Activated T-cell treated with anti-CD3 and anti-CD28 coated beads, Interleukin-2, amount 50 U/mL, for 24 hours (primary cell): Measurements from ENCODE around the gene HRAS.

Experiments
- DNase-seq: peaks from one replicate; pipeline ENCODE4 v3.0.0-alpha.2; 2020
- H3K27ac Mint-ChIP-seq: 2 replicates; pipeline ENCODE4 v1.8.0; 2020; ENCODE audit warnings: mild to moderate bottlenecking, mixed read lengths
- H3K27me3 Mint-ChIP-seq: 2 replicates; pipeline ENCODE4 v1.8.0; 2020; ENCODE audit warnings: mixed read lengths
- H3K36me3 Mint-ChIP-seq: 2 replicates; pipeline ENCODE4 v1.8.0; 2020; ENCODE audit warnings: low read depth, mixed read lengths
- H3K4me1 Mint-ChIP-seq: 2 replicates; pipeline ENCODE4 v1.8.0; 2020; ENCODE audit warnings: low read depth, mixed read lengths
- H3K4me3 Mint-ChIP-seq: 2 replicates; pipeline ENCODE4 v1.8.0; 2020; ENCODE audit warnings: mild to moderate bottlenecking, moderate library complexity, mixed read lengths
- H3K9me3 Mint-ChIP-seq: 2 replicates; pipeline ENCODE4 v1.8.0; 2020; ENCODE audit warnings: mixed read lengths

HRAS gene

DNA sequence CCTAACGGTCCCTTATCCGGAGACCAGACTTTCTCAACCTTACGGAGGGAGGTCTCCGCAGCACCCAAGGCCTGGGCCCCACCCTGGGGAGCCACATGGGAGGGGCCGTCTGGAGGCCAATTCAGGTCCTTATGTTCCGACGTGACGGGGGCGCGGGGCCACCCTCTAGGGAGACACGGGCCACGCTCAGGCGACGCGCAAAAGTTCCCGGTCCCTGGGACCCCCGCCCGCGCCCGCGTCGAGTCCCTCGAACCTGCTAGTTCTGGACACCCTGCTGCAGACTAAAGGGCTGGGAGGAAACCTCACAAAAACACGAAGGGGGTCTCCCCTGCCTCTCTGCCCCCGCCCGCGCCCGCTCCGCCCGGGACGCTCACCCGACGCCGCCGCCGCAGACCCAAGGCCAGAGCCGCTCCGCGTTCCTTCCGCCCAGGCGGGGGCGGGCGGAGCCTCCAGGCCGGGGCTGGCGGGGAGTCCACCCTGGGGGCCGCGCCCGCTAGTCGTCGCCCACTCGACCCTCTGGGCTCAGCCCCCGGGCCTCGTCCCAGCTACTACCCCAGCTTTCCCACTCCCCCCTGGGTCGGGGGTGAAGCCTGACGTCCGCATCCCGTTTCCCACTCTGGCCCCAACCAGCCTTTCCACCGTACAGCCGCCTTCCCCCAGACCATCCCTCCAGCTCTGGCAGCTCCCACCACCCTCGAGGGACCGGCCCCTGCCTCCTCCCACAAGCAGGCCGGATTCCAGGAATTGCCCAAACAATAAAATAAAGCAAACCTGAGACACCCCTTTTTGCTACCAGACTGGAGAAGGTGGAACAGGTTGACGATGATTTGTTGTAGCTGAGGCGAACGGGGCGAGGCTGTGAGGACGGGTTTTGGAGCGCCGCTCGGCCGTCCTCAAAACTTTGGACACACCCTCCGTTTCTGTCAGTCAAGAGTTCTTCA lies 31.1 kb downstream of the HRAS start:
- peaks cover 69% of the 10 kb centered on the region for H3K36me3 Mint-ChIP-seq
- no peak for DNase-seq

GRCh38 chr11:503179-503981 lies 32.0 kb downstream of the HRAS start:
- no peak for DNase-seq
- H3K27ac Mint-ChIP-seq, result peak overlapping the region; percentile 86

More for the DNA sequence above, 31.1 kb downstream of the HRAS start:
- Mint-ChIP-seq H3K9me3 (no peaks in the 10 kb centered on the region), H3K4me1 (peaks cover 35% of the 10 kb centered on the region), H3K27ac (peak overlapping the region; percentile 100), H3K27me3 (no peaks in the 10 kb centered on the region), H3K4me3 (peak overlapping the region; percentile 98)

GRCh38 chr11:502288-503178 lies 32.8 kb downstream of the HRAS start:
- peak overlapping the region; percentile 35 for H3K4me3 Mint-ChIP-seq
- H3K4me1 Mint-ChIP-seq, result peaks cover 26% of the 10 kb centered on the region
- no peak for DNase-seq
- H3K27me3 Mint-ChIP-seq, result no peaks in the 10 kb centered on the region
- H3K36me3 Mint-ChIP-seq, result peaks cover 70% of the 10 kb centered on the region
- H3K9me3 Mint-ChIP-seq, result no peaks in the 10 kb centered on the region
- H3K27ac Mint-ChIP-seq, result peak overlapping the region; percentile 71

More at GRCh38 chr11:503179-503981, 32.0 kb downstream of the HRAS start:
- Mint-ChIP-seq H3K36me3 (peaks cover 69% of the 10 kb centered on the region), H3K9me3 (no peaks in the 10 kb centered on the region), H3K4me3 (peak overlapping the region; percentile 98), H3K27me3 (no peaks in the 10 kb centered on the region), H3K4me1 (peaks cover 32% of the 10 kb centered on the region)

DNA sequence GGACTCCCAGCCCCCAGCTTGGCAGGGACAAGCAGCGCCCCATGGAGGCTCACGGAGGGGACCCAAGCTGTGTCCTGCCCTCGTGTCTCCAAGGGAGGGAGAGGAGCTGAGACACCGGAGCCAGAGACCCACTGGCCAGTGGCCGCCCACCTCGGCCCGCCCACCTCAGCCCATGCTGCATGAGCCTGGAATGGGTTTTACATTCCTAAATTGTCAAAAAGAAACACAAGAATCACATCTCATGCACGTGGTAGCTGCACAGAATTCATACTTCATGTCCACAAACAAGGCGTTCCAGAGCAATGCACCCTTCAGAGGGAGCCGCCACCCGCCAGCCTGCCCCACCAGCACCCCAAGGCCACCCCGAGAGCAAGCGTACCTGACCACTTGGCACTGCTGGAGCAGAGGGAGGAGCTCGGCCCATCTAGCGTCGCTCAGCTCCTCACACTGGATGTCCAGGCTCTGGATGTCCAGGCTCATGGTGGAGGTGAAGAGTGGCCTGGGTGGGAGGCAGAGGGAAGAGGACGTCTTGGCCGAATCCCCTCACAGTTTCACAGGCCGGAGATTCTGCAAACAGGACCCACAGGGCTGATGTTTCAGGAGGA lies 33.6 kb downstream of the HRAS start:
- DNase-seq, result no peak
- peak overlapping the region; percentile 63 for H3K27ac Mint-ChIP-seq
- H3K4me3 Mint-ChIP-seq, result no peak overlapping the region
- H3K9me3 Mint-ChIP-seq, result no peaks in the 10 kb centered on the region
- H3K27me3 Mint-ChIP-seq, result no peaks in the 10 kb centered on the region
- peaks cover 31% of the 10 kb centered on the region for H3K4me1 Mint-ChIP-seq
- peaks cover 78% of the 10 kb centered on the region for H3K36me3 Mint-ChIP-seq

DNA sequence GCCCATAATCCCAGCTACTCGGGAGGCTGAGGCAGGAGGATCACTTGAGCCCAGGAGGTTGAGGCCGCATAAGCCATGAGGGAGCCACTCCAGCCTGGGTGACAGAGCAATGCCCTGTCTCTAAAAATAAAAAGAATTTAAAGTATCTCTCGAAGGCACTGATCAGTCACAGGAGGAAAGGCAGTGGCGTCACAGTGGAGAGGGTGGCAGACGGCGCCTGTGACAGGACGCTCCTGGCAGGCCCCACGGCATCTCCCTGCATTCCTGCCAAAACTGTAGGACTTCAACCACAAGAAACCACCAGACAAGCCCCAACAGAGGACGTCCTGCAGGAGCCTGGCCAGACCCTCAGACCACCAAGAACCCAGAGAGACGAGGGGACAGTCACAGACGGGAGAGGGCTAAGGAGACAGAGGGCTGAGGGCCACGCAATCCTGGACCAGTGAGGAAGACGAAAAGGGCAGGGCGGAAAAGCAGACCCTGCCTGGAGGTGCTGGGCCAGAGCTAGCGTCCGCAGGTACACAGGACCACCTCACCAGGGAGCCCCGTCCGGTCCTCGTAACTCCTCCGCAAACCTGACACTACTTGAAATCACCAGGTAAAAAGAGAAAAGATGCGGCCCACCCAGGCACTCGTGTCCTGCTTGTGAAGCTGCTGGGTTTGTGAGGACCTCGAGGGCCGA lies 34.2 kb downstream of the HRAS start:
- Mint-ChIP-seq H3K9me3 (no peaks in the 10 kb centered on the region), H3K27ac (peak overlapping the region; percentile 16), H3K4me3 (no peak overlapping the region), H3K4me1 (peaks cover 31% of the 10 kb centered on the region), H3K36me3 (peaks cover 79% of the 10 kb centered on the region), H3K27me3 (no peaks in the 10 kb centered on the region)
- no peak for DNase-seq

DNA sequence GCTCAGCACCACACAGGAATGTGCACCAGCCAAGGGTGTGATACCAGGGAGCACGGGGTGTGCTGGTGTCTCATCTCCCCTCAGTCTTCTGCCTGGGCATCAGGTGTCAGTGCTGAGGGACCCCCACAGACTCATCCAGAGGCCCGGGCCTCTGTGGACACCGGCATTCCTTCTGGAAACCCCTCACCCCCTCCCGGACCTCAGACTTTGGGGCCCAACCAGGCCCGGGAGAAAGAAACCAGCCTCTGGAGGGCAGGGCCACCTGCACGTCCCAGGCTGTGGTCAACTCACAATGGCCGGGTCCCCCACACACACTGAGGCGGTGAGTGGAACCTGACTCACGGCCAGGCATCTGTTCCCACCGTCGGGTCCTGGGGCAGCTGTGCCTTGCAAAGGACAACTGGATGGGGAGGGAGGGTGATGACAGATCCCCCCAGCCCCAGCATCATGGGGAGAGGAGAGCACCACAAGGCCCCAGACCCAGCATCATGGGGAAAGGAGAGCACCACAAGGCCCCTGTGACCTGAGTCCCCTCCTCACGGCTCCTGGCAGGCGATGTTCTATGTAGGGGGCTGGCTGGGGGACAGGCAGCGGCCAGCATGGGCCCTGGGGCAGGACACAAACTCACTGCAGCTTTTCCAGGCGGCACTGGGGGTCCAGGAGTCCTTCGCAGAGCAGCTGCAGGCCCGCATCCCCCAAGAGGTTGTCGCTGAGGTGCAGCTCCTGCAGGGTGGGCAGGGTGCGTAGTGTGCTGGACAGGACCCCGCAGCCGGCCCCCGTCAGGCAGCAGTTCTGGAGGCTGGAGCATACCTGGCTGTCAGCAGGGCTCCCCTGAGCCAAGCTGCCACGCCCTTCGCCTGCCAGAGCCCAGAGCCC lies 35.9 kb downstream of the HRAS start:
- no peak for DNase-seq
- no peaks in the 10 kb centered on the region for H3K27me3 Mint-ChIP-seq
- H3K27ac Mint-ChIP-seq, result no peak overlapping the region
- H3K36me3 Mint-ChIP-seq, result peaks cover 78% of the 10 kb centered on the region
- H3K4me3 Mint-ChIP-seq, result no peak overlapping the region
- peaks cover 18% of the 10 kb centered on the region for H3K4me1 Mint-ChIP-seq
- no peaks in the 10 kb centered on the region for H3K9me3 Mint-ChIP-seq

GRCh38 chr11:498297-499181 lies 36.8 kb downstream of the HRAS start:
- Mint-ChIP-seq H3K27ac (peak overlapping the region; percentile 40), H3K36me3 (peaks cover 84% of the 10 kb centered on the region), H3K9me3 (no peaks in the 10 kb centered on the region), H3K27me3 (no peaks in the 10 kb centered on the region), H3K4me3 (no peak overlapping the region), H3K4me1 (peaks cover 12% of the 10 kb centered on the region)
- DNase-seq, result no peak

DNA sequence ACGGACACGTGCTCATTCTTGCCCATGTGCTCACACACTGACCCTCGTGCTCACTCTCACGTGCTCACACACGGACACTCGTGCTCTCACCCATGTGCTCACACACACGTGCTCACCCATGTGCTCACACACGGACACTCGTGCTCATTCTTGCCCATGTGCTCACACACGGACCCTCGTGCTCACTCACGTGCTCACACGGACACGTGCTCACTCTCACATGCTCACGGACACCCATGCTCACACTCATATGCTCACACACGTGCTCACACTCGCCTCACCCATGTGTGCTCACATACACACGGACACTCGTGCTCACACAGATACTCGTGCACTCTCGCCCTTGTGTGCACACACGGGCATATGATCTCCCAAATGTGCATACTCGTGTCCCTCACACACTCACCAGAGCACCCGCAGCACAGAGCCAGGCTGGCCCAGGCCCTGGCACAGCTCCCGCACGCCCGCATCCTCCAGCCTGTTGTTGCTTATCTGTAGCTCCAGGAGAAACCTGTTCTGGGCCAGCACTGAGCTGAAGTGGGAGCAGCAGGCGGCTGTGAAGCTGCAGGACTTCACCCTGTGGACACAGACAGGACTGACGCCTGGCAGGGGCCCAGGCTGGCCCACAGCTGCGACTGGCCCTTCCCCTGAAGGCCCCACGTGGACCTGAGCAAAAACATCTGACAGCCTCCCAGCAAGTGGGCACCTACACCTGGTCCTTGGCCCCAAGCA lies 37.6 kb downstream of the HRAS start:
- peaks cover 7% of the 10 kb centered on the region for H3K4me1 Mint-ChIP-seq
- H3K36me3 Mint-ChIP-seq, result peaks cover 89% of the 10 kb centered on the region
- H3K27ac Mint-ChIP-seq, result peak overlapping the region; percentile 76
- H3K4me3 Mint-ChIP-seq, result no peak overlapping the region
- no peaks in the 10 kb centered on the region for H3K9me3 Mint-ChIP-seq
- no peaks in the 10 kb centered on the region for H3K27me3 Mint-ChIP-seq
- no peak for DNase-seq

- Mint-ChIP-seq H3K27ac (peak overlapping the region; percentile 76), H3K27me3 (no peaks in the 10 kb centered on the region), H3K4me1 (peaks cover 7% of the 10 kb centered on the region), H3K9me3 (no peaks in the 10 kb centered on the region), H3K4me3 (no peak overlapping the region), H3K36me3 (peaks cover 93% of the 10 kb centered on the region)
- no peak for DNase-seq
These were observed 38.4 kb downstream of the HRAS start for GRCh38 chr11:496834-497564.

GRCh38 chr11:495537-495931 lies 39.8 kb downstream of the HRAS start:
- no peak for DNase-seq
- Mint-ChIP-seq H3K4me1 (peaks cover 5% of the 10 kb centered on the region), H3K4me3 (no peak overlapping the region), H3K27me3 (no peaks in the 10 kb centered on the region), H3K9me3 (no peaks in the 10 kb centered on the region), H3K27ac (peak overlapping the region; percentile 45), H3K36me3 (peaks cover 88% of the 10 kb centered on the region)
